NCI-H1092 (cell line): ENCODE measurements around the gene BCAN.
A peak's percentile ranks its signal among the peaks of the same experiment; 100 is the strongest.

ENCODE experiments used
- DNase-seq: peaks from one replicate; lab custom pipeline; 2025; lab: John Stamatoyannopoulos, UW

BCAN gene

DNA sequence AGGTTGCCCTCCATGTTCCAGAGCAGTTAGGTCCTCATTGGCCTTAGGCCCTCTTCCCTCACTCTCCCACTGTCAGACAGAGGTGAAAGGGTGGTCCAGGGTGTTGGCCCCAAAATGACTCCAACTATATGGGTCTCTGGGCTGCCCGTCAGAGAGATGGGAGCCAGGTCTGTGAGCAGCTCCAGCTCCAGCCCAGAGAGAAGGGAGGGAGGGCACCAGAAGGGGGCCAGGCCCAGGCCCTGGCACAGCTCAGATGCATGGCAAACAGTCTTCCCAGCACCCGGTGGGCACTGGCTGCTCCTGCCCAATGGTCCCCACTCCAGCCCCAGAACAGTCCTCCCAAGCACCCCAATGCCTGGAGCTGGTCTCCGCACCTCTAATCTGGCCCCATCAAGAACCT, 2.2 kb downstream of the BCAN start:
- no peak for DNase-seq

DNA sequence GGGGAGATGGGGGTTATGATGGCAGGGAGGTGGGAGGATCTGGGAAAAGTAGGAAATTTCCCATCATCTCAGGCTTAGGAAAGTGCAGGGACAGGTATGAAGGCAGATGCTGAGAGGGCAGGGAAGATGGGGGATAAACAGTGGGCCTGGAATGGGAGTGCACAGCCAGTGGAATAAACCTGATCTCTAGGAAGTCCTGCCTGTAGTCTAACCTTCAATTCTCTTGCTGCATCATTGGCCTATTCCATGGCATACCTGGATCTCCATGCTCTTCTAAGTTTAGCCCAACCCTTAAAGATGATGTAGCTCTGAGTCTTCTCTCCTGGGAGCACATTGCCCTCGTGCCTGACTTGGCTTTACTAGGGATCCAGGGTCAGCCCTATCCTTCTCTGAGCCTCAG, 2.7 kb downstream of the BCAN start:
- DNase-seq: no peak

DNA sequence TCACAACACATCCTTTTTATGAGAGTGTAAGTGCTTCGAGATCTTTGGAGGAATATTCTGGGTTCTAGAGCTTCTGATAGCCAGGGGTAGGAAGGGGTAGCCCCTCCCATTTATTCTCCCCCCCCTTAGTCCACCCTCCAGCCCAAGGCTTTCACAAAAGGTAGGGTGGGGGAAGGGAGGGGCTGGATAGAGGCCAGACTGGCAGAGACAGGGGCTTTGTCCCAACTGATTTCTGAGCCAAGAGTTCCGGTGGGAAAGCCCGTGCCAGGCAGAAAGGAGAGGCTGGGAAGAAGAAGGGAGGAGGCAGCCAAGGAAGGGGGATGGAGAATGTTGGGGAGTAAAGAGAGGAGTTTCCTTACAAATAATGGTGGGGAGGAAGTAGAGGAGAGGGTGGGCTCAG, 3.1 kb downstream of the BCAN start:
- DNase-seq: no peak

DNA sequence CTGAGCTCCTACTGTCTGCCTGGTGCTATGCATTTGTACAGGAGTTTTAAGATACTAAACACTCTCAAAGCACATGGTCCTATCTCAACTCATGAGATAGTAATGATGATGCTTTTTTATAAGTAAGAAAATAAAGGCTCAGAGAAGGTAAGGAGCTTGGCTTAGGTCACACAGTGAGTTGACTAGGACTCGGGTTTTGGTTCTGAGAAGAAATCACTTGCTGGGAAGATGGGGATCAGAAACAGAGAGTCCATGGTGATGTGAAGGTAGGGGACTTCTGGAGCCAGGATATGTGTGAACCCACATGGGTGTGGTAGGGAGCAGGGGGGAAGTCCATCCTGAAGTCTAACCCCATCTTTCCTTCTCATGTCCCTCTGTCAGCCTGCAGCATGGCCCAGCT, 3.7 kb downstream of the BCAN start:
- no peak for DNase-seq

DNA sequence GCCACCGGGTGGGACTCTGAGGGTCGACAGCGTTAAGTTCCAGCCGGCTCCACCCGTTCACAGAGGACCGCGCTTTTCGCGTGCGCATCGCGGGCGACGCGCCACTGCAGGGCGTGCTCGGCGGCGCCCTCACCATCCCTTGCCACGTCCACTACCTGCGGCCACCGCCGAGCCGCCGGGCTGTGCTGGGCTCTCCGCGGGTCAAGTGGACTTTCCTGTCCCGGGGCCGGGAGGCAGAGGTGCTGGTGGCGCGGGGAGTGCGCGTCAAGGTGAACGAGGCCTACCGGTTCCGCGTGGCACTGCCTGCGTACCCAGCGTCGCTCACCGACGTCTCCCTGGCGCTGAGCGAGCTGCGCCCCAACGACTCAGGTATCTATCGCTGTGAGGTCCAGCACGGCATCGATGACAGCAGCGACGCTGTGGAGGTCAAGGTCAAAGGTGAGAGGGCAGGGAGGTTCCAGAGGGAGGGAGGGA, 4.9 kb downstream of the BCAN start:
- DNase-seq: no peak

DNA sequence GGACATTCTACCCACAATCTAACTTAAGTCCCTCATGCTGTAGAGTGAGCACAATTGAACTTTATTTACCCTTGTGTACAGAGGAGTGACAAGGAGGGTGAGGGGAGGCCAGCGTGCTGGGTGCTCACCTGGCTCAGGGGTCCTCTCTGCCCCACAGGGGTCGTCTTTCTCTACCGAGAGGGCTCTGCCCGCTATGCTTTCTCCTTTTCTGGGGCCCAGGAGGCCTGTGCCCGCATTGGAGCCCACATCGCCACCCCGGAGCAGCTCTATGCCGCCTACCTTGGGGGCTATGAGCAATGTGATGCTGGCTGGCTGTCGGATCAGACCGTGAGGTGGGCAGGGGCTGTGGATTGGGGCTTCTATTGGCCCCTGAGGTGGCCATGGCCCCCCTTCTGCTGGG, 5.4 kb downstream of the BCAN start:
- no peak for DNase-seq

DNA sequence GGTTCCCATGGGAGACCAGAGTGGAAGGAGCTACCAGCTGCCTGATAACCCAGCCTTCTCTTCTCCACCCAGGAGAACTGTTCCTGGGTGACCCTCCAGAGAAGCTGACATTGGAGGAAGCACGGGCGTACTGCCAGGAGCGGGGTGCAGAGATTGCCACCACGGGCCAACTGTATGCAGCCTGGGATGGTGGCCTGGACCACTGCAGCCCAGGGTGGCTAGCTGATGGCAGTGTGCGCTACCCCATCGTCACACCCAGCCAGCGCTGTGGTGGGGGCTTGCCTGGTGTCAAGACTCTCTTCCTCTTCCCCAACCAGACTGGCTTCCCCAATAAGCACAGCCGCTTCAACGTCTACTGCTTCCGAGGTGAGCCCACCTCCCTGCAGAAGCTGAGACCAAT, 6.6 kb downstream of the BCAN start:
- DNase-seq: no peak

DNA sequence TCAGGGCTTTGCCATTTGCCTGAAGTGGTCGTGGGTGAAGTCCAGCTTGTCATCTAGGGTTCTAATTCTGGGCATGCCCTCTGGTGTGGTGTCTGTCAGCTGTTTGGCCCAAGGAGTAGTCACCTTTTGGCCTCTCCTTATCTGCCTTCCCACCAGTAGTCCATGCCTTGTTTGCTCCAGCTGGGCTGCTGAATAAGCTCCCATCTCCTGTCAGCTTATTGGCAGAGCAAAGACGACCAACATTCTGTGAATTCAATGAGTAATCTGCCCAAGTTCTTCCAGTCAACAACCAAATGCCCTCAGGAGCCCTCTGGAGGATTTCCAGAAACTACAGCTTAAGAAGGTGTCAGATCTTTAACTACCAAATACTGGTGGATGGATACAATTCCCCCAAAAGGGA, 7.0 kb downstream of the BCAN start:
- DNase-seq: no peak

DNA sequence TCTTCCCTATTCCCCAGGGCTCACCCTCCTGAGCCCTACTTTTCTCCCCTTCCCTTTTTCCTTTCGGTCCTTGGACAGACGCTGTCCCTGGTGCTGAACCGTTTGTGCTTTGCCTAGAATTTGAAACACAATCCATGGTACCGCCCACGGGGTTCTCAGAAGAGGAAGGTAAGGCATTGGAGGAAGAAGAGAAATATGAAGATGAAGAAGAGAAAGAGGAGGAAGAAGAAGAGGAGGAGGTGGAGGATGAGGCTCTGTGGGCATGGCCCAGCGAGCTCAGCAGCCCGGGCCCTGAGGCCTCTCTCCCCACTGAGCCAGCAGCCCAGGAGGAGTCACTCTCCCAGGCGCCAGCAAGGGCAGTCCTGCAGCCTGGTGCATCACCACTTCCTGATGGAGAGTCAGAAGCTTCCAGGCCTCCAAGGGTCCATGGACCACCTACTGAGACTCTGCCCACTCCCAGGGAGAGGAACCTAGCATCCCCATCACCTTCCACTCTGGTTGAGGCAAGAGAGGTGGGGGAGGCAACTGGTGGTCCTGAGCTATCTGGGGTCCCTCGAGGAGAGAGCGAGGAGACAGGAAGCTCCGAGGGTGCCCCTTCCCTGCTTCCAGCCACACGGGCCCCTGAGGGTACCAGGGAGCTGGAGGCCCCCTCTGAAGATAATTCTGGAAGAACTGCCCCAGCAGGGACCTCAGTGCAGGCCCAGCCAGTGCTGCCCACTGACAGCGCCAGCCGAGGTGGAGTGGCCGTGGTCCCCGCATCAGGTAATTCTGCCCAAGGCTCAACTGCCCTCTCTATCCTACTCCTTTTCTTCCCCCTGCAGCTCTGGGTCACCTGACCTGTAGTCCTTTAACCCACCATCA, 10.4 kb downstream of the BCAN start:
- DNase-seq: no peak

DNA sequence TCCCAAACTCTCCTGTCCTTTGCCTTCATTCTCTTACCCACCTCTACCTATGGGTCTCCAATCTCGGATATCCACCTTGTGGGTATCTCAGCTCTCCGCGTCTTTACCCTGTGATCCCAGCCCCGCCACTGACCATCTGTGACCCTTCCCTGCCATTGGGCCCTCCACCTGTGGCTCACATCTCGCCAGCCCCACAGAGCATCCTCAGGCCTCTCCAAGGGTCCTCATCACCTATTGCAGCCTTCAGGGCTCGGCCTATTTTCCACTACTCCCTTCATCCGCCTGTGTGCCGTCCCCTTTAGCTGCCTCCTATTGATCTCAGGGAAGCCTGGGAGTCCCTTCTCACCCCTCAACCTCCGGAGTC, 11.1 kb downstream of the BCAN start:
- DNase-seq: no peak

DNA sequence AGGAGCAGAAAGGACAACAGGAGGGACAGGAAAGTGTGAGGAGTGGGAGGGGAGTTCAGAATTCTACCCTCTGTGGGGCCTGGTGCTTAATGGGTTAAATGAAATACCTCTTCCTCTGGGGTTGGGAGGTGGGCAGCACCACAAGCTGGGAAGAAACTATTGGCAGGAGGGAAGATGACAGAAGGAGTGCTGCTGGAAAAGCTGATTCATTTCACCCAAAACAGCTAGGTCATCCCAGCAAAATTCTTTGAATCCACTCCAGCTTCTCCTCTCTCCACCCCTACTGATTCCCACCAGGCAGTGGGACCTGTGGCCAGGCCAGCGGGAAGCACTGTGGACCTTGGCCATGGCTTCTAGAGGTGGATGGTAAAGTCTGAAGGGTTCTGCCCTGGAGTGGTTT, 12.8 kb downstream of the BCAN start:
- no peak for DNase-seq

DNA sequence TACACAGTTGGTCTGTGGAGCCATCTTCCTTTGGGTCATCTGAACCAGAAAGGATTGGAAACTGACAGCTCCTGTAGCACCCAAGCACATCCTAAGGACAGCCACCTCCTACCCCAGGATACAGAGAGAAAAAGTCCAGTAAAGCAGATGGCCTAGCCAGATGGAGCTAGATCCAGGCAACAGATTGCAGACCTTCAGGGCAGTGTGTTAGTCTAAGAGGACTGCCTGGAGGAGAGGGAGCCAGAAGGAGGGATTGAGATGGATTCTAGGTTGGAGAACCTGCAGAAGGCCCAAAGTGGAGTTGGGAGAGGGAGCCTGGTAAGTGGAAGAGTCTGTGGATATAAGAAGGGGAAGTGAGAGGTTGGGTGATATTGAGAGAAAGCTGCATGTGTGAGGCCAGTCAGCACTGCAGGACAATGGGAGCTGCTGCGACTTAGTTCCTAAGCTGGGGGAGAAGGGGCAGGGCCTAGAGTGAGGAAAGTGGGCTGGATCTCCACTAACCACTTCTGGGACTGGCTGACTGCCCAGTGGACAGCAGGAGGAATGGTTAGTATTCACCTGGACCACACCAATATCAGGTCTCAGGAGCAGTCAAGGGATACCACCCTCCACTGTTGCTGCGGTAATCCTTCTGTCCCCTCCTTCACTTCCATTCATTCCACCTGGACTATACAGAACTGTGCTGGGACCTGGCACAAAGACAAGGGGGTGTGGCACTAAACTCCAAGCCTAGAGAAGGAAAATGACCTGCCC, 13.4 kb downstream of the BCAN start:
- no peak for DNase-seq

DNA sequence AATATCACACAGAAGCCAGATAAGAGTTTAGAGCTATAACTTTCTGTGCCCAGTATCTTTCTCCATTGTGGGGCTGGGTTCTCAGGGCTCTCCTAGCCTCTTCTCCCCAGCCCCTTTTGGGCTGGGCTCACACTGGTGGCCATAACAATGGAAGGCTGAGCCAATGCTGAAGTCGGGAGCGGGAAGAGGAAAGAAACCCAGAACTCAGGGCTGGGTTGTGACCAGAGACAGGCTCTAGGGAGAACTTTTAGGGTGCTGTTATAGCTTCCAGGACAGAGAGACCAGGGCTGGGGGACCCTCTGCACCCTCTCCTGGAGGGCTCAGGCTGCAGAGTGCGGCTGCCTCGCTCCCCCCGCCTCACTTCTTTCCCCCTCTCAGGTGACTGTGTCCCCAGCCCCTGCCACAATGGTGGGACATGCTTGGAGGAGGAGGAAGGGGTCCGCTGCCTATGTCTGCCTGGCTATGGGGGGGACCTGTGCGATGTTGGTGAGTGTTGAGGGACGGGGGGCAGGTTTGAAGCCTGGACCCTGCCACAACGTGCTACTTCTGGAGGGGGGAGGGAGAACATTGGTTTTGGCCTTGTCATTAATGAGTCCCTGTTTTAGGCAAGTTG, 14.1 kb downstream of the BCAN start:
- DNase-seq: no peak

DNA sequence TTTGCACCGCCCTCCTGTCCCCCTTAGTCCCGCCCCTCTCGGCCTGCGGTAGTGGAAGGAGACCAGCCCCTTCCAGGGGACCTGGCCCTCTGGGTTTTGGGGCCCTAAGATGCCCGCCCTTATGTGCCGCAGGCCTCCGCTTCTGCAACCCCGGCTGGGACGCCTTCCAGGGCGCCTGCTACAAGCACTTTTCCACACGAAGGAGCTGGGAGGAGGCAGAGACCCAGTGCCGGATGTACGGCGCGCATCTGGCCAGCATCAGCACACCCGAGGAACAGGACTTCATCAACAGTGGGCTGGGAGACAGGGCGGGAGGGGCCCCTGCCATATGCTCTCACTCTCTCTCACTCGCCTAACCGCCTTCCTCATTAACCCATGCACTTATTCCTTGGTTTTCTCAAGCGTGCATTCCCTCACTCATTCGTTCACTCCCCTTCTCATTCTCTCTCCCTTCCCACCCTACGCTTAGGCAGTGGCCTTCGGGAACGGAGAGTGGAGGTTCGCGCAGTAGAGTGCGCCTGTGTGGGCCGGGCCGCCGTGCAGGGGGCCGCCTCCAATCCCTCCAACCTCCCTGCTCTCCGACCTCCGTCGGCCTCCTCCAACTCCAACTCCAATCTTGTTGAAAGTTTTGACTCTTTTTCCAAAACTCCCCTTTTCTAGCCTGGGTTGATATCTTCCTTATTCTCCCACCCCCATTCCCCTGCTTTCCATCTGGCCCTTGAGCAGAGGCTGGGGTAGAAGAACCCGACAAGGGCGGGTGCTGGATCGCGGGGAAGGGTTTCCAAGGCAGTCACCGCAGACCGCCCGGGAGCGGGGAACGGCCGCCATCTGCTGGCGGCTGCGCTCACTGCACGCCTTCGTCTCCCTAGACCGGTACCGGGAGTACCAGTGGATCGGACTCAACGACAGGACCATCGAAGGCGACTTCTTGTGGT, 15.2 kb downstream of the BCAN start:
- DNase-seq: peak; percentile 44

DNA sequence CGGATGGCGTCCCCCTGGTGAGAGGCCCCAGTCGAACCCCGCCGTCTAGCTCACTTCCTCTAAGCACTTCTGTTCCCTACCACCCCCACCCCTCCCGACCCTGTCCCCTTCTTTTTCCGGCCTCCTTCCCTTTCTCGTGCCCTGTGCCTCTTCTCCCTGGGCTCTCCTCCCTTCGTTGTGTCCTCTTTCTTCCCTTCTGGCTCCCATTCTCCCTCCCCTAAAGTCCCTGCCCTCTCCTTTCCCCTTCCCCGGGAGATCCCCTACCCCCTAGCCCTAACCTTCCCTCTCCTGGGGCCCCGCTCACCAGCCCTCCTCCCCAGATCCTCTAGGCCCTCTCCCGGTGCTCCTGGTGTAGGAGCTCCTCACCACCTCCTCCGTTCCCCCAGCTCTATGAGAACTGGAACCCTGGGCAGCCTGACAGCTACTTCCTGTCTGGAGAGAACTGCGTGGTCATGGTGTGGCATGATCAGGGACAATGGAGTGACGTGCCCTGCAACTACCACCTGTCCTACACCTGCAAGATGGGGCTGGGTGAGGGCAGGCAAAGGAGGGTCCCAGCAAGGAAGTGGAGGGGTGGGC, 15.9 kb downstream of the BCAN start:
- no peak for DNase-seq

DNA sequence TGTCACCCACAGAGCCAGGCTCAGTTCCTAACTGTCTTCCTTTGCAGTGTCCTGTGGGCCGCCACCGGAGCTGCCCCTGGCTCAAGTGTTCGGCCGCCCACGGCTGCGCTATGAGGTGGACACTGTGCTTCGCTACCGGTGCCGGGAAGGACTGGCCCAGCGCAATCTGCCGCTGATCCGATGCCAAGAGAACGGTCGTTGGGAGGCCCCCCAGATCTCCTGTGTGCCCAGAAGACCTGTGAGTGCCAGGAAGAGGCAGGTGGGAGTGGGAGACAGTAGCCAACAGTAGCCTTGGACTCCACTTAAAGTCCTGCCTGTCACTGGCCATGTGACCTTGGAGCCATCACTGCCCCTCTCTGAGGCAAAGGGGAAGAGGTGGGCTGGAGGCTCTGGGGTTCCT, 16.6 kb downstream of the BCAN start:
- DNase-seq: no peak

DNA sequence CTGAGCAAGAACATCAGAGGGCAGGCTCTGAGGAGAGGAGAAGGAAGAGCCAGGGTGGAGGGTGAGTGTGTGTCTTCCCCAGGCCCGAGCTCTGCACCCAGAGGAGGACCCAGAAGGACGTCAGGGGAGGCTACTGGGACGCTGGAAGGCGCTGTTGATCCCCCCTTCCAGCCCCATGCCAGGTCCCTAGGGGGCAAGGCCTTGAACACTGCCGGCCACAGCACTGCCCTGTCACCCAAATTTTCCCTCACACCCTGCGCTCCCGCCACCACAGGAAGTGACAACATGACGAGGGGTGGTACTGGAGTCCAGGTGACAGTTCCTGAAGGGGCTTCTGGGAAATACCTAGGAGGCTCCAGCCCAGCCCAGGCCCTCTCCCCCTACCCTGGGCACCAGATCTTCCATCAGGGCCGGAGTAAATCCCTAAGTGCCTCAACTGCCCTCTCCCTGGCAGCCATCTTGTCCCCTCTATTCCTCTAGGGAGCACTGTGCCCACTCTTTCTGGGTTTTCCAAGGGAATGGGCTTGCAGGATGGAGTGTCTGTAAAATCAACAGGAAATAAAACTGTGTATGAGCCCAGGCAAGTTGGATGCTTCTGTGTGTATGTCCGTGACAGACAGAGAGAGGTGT, 17.1 kb downstream of the BCAN start:
- no peak for DNase-seq

DNA sequence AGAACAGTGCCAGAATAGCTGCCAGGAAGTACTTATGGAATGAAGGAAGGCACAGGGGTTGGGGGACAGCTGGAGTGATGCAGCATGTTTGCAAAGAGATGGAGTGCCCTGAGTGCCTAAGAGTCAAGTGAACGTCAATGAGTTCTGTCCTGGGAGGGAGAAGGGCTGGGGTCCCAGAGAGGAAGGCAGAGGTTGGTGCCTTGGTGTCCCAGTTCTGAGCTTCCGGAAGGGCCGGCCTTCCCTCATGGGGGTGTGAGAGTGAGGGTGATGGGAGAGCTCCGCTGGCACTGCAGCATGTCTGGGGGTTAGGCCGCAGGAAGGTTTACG, 17.7 kb downstream of the BCAN start:
- DNase-seq: no peak

DNA sequence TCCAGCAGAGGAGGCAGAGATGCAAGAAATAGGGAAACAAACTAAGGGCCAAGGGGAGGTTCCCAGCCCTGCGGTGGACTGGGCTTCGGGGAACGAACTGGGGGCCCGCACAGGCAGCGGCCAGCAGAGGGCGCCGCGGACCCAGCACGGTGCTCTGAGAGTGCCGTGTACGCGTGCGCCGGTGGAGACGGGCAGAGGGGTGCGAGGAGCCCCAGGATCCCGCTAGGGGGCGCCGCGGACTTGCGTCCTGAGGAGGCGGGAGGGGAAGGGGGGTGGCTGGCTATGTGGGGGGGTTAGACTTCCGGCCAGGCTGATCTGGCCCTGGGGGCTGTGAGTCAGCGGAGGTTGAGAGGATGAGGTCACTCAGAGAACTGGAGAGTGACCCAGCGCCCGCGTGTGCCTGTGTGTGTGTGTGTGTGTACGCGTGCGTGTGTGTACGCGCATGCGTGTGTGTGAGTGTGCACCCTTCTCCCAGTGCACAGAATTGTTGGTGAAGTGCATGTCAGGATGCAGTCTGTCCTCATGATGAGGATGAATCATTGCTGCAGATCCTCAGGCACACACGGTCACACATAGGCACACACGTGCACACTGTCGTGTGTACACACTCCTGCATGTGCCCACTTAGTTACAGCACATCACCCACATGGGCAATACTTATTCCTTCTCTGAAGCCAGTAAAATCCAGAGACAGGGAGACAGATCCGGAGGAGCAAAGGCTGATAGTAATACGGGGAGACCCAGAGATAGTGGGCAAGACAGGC, 18.3 kb downstream of the BCAN start:
- peak; percentile 92 for DNase-seq

DNA sequence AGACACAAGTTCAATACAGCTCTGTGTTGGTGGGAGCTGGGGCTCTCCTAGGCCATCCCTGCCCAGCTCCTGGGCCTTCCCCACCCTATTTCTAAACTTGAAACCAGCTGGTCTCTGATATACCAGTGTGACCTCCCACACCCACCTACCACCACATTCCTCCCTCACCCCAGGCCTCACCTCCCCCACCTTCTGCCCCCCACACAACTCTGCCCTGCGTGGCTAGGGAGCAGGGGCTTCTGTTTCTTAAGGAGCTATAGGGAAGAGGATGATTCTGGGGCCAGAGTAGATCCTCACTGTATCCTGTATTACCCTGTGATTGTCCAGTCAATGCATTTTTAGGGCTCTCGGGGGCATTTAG, 18.8 kb downstream of the BCAN start:
- DNase-seq: no peak
